GM20431 (cell line): Measurements from ENCODE around the gene NIFK.
"Not testable (repeated sequence)": the region's sequence is repeated elsewhere in the genome, so short reads cannot be mapped to it uniquely, and the experiment has no call there.

Experiments
- in situ Hi-C: fragments of 300-500 bp; cut with MseI, MboI; formaldehyde crosslinking; loops from one replicate; pipeline ENCODE4 v1.15.0; 2020; ENCODE audit warnings: low sequenced_read_pairs; ENCODE audit not compliant: unreplicated experiment

NIFK gene

DNA sequence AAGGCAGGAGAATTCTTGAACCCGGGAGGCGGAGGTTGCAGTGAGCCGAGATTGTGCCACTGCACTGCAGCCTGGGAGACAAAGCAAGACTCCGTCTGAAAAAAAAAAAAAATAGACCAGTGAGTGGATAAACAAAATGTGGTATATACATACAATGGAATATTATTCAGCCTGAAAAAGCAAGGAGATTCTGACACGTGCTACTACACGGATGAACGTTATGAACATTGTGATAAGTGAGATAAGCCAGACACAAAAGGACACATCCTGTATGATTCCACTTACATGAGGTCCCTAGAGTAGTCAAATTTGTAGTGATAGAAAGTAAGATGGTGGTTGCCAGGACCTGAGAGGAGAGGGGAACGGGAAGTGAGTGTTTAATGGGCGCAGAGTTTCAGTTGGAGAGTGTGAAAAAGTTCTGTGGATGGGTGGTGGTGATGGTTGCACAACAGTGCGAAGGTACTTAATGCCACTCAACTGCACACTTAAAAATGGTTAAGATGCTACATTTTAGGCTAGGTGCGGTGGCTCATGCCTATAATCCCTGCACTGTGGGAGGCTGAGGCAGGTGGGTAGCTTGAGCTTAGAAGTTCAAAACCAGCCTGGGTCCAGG is 38.3 kb downstream of the NIFK start:
- in situ Hi-C loops: no loop called here

DNA sequence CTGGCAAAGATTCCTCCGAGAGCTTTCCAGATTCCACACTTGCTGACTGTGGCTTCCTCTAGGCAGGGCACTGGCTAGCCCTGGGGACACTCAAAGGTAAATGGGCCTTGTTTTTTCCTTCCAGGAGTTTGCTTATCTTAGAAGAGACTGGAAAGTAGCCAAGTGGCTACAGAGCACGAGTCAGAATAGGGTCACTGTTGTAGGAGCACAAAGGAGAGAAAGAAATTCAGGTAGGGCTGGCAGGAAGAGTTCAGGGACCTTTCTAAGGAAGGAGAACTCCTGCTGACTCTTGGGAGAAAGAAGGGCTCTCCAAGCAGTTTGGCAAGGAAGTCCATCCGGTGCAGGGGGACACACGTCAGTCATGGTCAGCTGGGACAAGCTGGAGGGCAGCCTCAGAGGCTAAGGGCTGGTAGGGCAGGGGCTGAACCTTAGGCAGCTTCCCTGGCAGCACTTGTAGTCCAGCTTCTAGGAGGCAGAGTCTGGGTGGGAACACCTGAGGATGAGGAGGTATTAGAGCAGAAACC is 39.5 kb downstream of the NIFK start:
- in situ Hi-C loops: no loop called here

DNA sequence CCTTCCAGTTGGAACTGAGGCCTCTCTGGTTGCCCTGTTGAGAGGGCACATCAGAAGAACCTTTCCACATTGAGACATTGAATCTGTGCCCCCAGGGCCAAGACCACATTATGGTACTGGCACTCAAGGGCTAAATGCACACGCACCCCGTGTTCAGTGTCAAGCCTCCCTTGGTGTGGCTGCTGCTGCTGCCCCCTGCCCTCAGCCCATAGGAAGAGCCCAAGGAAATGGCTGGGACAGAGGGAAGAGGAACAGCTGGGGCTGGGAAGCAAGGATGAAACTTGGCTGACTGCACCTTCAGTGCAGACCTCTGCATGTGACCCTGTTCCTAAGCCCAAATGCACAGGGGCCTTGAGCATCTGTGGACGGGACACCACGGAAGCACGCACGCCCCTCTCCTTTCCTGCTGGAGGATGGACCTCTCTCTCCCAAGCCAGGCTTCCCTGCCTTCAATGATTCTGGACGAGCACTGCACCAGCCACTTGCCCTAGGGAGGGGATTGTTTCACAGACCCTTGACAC is 40.2 kb downstream of the NIFK start:
- in situ Hi-C loops: no loop called here

DNA sequence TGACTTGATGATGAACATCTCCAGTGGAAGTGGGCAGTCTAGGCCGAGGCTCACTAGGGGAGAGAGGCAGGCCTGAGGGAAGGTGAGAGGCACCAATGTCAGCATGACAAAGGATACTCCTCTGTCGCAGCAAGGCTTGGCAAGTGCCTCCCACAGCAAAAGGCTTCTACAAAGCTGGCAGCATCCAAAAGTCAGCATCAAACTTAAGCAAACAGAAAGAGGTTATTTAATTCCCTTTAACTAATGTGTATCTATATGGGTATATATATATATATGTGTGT is 41.6 kb downstream of the NIFK start:
- in situ Hi-C loops: no loop called here

DNA sequence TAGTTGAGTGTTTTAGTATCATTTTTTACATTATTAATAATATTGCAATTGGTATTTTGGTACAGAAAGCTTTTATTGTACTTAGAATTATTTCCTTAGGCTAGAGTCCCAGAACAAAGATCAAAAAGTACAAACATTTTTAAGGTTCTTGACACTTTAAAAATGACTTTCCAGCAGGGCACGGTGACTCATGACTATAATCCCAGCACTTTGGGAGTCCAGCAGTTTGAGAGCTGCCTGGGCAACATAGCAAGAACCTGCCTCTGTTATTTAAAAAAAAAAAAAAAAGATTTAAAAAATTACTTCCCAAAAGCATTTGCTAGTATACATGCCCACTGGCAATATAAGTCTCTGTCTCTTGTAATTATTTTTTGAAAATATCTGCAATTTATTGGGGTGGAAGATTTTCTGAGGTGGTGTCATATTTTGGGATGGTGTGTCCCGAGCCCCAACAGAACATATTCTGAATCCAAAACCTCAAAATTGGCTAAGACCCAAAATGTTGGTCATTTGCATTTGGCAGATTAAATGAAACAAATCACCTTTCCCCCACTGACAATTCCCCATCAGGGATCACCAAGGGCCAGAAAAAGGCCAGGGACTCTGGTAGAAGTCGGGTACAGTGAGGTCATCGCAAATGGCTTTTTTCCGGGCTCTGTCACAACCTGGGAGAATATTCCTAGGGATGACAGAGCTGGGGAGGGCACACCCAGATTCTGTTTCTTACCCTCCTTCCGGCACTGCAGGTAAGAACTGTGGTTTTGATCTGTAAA is 42.1 kb downstream of the NIFK start:
- in situ Hi-C loops: no loop called here

DNA sequence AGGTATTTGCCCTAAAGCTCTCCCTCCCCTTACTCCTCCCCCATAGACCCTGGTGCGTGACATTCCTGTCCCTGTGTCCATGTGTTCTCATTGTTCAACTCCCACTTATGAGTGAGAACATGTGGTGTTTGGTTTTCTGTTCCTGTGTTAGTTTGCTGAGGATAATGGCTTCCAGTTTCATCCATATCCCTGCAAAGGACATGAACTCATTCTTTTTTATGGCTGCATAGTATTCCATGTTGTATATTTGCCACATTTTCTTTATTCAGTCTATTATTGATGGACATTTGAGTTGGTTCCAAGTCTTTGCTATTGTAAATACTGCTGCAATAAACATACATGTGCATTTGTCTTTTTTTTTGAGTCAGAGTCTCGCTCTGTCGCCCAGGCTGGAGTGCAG is 46.1 kb downstream of the NIFK start:
- in situ Hi-C loops: not testable (repeated sequence)

DNA sequence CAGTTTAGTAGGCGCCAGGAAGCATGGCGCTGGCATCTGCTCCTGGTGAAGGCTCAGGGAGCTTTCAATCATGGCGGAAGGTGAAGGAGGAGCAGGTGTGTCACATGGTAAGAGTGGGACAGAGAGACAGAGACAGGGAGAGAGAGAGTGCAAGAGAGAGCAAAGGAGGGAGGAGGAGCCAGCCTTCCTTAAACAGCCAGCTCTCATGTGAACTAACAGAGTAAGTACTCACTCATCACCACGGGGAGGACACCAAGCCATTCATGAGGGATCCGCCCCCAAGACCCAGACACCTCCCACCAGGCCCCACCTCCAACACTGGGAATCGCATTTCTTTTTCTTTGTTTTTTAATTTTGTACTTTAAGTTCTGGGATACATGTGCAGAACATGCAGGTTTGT is 46.6 kb downstream of the NIFK start:
- in situ Hi-C loops: no loop called here

DNA sequence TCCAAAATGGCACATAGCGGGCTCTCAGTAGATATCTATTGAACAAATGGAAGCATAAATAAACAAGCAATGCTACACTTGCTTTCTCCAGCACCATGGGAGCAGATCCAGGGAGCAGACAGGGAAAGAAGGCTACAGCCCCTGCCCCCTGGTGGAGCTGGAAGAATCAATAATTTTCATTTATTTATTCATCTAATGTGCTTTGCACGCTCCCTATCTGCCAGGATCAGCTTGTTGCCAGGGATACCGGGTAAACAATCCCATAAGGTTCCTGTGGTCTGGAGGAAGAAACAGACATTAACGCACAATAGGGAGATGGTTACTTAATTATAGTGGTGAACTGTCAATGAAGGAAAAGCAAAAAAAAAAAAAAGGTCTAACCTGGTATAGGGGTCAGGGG is 47.3 kb downstream of the NIFK start:
- in situ Hi-C loops: no loop called here

DNA sequence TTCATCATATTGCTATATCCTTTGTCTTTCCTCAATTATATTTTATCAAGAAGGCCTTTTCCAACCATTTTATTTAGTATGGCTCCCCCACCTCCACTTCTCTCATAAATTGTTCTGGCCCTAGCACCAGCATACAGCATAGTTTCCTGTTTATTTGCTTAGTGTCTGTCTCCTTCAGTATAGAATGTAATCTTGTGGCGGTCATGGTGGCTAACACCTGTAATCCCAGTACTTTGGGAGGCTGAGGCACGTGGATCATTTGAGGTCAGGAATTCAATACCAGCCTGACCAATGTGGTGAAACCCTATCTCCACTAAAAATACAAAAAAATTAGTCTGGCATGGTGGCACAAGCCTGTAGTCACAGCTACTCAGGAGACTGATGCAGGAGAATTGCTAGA is 47.9 kb downstream of the NIFK start:
- in situ Hi-C loops: no loop called here

DNA sequence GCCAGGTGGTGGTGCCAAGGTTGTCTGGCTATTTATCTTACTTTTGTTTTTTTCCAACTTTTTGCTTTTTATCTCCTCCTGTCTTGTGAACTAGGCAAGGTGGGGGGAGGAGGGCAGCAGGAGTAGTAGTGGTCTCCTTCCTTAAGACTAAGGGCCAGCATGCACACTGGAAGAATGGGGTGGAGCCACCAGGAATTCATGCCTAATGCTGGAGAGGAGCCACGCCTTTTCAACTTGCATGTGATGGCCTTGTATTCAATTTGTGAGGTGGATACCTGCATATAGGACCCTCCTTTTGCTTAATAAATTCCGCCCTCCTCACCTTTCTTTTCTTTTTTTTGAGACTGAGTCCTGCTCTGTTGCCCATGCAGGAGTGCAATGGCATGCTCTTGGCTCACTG is 49.8 kb downstream of the NIFK start:
- in situ Hi-C loops: no loop called here

DNA sequence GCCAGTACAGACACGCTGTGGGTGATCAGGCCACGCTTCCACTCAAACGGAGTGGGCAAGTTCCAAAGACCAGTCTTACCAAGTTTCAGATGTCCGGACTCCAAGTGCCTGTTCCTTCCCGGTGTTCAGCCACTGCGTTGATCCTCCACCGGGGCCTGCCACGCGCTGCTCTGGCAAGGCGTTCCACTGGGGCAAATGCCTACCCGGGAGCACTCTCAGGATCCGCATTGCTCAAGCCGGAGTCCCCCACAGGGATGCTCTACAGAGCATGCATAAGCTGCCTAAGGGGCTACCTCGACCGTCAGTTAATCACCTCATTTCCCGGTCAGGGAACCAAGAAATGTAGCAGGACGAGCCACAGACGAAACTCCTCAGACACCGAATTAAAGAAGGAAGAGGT is 50.5 kb downstream of the NIFK start:
- in situ Hi-C loops: no loop called here

DNA sequence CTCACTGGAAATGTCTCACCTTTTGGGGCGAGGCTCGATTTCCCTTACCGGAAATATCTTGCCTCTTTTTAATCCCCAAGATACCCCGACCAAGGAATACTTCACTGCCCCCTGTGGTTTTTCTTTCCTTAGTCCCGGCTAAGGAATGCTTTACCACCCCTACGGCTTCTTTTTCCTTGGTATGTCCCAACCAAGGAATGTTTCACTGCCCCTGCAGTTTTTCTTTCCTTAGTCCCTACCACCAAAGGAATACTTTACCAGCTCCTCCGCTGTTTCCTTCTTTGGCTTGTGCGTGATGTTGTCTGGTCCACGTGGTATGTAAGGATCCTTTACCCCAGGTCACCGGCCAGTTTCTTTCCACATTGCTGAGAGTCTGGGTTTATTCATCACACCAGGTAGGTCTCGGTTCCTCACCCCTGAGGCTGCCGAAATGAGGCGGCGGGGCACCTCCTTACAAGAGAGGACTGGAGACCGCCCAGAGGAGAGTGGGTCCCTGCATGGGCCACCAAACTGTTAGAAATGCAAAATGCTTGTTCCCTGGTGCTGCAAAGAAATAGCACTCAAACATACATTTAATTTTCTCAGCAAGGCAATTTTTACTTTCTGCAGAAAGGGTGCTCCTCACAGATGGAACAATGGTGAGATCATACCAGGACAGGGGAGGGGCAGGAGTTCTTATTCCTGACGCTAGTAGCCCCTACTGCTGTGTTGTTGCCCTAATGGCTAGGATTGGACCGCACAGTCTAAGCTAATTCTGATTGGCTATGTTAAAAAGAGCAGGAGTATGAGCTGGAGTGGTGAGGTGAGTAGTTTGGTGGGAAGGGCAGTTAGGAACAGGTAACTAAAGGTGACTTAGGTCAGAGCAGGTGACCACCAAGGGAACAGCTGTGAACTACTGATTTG is 54.0 kb downstream of the NIFK start:
- in situ Hi-C loops: no loop called here

DNA sequence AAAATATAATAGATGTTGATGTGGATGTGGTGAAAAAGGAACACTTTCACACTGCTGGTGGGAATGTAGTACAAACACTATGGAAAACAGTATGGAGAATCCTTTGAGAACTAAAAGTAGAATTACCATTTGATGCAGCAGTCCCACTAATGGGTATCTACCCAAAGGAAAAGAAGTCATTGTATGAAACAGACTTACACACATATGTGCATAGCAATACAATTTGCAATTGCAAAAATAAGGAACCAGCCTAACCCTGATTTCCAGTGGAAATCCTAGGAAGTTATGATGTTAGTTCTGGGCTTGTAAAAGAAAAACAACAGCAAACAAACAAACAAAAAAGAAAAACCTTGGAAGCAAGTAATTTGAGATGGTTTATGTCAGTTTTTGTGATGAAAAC is 58.8 kb downstream of the NIFK start:
- in situ Hi-C loops: no loop called here
